Daoy (cell line): ENCODE measurements around the gene PRSS36. TPM values are rescaled to one million over a fixed set of nuclear protein-coding genes. Genes with fewer than 3 reads are reported as not detected.
"Not testable (repeated sequence)": the region's sequence is repeated elsewhere in the genome, so short reads cannot be mapped to it uniquely, and the experiment has no call there.

Experiments used
- DNase-seq: peaks from one replicate; pipeline ENCODE4 v3.0.0-alpha.2; 2015; ENCODE audit warnings: low read depth
- total RNA-seq: library from RNA; depleted of rRNA; stranded (reverse); fragments of >200 nt; shearing (Covaris generic); gene quantifications from 2 replicates; pipeline ENCODE4 v1.2.3, GENCODE V29; 2014

Gene PRSS36
- total RNA-seq, 1 experiment from 2014 or later, result 0.17 TPM

DNA sequence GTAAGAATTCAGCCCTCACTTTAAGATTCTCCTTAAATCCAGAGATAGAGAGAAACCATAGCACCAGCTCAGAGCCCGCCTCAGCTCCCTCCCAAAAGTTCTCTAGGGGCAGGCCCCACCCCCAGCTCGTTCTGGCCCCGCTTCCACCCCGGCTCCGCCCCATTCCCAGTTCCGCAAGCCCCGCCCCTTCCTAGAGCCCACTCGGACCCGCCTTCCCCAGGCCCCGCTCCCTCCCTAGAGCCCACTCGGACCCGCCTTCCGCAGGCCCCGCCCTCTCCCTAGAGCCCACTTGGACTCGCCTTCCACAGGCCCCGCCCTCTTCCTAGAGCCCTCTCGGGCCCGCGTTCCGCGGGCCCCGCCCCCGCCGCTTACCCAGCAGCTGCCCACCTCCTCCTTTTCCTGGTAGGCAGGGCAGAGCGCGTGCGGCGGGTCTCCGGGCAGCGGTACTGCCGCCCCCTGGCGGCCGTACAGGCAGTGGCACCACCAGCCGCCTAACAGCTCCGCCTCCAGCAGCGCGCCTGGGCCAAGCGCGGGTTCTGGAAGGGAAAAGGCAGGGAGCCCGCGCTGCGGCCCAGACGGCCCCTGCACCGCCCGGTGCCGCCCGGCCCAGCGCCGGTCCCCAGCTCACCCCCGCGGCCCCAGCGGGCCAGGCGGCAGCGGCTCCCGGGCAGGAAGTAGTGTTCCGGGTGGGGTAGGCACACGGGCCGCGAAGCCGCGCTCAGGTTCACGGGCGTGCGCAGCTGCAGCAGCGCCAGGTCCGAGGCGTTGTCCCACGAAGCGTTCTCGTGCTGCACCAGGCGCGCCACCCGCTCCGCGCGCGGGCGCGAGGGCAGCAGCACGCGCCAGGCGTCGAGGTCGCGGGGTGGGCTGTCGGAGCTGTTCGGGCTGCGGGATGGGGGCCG lies 7.5 kb downstream of the PRSS36 start:
- DNase-seq, result peak; percentile 98

DNA sequence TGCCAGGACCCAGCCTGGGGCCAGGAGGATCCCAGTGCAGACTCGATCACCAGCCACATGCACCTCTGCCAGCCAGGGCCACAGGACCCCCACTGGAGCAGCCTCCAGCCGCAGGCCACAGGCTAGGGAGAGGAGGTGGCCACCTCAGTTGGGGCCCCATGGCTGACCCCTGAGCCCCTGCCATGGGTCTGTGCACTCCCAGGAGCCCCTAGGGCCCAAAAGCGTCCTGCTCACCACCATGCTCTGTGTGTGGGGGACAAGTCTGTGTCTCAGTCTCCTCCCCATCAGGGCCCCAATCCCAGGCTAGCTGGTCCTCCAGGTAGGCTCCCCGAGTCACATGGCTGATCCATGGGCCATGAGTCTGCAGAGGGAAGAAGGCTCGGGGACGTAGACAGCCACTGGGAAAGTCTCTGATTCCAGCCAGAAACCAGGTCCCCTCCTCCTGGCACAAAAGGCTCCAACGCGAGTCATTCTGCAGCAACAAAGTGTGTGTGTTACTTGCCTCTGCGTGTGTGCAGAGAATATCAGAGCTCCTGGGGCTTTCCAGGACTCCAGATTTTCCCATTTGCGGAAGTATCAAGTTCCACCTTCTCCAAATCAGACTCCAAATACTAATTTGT lies 8.3 kb downstream of the PRSS36 start:
- no peak for DNase-seq

DNA sequence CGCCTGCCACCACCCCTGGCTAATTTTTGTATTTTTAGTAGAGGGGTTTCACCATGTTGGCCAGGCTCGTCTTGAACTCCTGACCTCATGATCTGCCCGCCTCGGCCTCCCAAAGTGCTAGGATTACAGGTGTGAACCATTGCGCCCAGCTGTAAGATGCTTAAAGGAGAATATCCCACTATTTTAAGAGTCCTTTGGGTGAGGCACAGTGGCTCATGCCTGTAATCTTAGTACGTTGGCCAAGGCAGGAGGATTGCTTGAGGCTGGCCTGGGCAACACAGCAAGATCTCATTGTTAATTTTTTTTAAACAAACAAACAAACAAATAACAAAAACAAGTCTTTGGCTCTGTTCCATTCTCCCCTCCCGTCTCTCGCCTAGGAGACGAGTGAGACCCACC lies 8.8 kb downstream of the PRSS36 start:
- DNase-seq, result not testable (repeated sequence)

DNA sequence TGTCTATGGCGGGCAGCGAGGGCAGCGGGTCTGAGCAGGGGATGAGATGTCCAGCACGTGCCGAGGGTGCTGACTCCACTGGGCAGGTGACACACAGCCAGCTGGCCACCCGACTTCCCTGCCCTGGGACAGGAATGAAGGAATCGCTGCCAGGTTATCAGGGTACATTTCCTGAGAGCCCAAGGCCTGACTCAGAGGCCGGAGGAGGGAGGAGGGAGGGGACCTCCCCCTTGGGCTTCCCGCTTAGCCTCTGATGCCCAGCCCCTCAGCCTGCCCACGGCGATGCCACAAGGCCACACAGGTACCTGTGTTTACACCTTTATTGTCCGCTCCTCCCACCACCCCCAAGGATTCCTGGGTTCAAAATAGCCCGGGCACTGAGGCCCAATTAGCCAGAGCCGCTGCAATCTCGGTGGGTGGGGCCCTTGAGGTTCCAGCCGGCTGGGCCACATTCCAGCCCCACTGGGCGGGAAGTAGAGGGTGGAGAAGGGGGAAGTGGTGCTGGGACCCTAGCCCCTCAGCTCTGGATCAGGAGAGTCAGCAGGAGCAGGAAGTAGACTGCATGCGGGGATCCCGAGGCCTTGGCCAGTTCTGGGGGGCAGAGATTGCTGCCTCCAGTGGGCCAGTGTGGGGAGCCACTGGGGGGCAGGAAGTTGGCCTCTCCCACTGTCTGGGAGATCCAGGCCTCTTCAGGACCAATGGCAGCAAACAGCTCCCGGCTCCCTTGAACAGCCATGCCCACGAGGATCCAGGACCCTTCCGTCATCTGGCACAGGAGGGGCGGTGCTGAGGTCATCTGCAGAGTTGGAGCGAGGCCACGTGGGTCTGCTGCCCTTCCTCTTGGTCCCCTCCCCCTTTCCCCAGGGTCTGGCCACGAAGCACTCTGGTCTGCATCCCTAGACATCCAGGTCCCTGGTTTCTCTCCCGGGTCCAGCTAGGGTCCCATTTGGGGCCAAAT lies 11.0 kb downstream of the PRSS36 start:
- DNase-seq, result peak; percentile 84

DNA sequence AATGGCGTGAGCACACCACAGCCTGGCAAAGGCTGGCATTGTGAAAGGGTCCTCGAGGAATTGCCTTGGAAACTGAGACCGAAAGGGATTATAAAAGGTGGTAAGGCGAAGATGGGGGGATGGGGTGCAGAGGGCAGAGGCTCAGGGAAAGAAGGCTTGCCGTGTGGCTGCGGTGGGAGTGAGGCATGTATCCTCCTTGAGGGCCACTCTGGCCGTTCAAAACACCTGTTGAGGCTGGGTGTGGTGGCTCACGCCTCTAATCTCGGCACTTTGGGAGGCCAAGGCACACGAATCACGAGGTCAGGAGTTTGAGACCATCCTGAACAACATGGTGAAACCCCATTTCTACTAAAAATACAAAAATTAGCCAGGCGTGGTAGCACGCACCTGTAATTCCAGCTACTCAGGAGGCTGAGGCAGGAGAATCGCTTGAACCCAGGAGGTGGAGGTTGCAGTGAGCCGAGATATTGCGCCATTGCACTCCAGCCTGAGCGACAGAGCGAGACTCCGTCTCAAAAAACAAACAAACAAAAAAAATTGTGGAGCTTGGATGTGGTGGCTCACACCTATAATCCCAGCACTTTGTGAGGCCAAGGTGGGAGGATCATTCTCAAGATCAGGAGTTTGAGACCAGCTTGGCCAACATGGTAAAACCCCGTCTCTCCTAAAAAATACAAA lies 12.9 kb downstream of the PRSS36 start:
- not testable (repeated sequence) for DNase-seq

GRCh38 chr16:31136287-31136662 lies 13.6 kb downstream of the PRSS36 start:
- DNase-seq, result no peak

GRCh38 chr16:31135535-31136286 lies 14.2 kb downstream of the PRSS36 start, which contains the start of gene PRSS8:
Gene PRSS8, minus strand, starts transcription at chr16:31135727. Its CDS starts 229 bp downstream, at chr16:31135498.
- DNase-seq, result no peak

- DNase-seq, result no peak
These were observed 15.0 kb downstream of the PRSS36 start for GRCh38 chr16:31134625-31135534.

- DNase-seq, result peak; percentile 19
These were observed 15.7 kb downstream of the PRSS36 start for GRCh38 chr16:31134091-31134571.

GRCh38 chr16:31133046-31133501 lies 16.8 kb downstream of the PRSS36 start:
- DNase-seq, result no peak

- no peak for DNase-seq
These were observed 17.4 kb downstream of the PRSS36 start for GRCh38 chr16:31132303-31132979.

DNA sequence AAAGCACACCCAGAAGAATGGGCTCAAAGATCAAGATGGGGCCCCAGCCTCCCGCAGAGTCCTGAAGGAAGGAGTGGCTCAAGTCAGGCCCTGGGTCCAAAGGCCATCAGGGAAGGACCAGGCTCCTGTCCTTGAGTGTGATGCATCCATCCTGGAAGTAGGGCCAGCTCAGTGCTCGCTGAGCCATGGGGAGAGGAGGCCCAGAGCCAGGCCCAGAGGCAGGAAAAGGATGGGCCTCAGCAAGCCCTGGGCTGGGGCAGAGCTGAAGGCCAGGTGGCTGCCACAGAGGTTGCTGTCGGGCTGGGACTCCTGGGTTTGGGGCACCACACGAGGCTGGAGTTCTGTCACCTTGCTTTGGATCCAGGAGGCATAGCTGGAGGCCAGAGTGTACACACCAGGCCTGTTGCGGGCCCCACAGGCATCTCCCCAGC lies 18.0 kb downstream of the PRSS36 start:
- DNase-seq, result no peak

DNA sequence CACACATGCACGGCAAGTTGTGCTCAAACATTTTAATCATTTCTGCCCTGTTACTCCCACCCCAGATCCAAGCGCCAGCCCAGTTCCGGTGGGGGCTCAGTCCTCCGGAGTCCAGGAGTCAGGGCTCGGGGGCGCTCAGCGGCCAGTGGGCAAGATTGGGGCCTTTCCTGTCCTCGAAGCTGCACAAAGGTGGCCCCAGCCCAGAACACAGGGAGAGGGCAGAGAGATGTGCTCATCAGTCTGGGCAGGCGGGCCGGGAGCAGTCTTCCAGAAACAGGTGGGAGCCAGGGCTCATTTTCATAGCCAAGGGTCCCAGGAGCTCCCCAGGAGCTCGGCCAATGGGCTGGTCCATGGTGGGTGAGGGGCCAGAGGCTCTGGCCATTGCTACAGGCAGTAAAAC lies 18.4 kb downstream of the PRSS36 start:
- no peak for DNase-seq

DNA sequence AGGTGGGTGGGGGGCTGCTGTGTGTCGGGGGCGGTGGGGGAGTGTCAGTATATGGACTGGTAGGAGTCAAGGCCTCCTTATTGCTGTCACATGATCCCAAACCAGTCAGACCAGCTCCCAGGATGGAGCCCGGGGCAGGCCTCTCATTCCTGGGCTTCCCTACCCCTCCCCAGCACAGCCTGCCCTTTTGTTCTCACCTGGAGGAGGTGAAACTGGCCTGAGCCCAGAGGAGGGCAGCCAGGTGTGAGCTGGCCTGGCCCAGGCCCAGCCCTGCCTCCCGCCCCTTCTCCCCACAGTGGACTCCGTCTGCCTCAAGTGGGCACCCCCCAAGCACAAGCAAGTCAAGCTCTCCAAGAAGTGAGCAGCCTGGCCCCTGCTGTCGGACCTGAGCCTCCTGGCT lies 19.0 kb downstream of the PRSS36 start:
- DNase-seq, result no peak

DNA sequence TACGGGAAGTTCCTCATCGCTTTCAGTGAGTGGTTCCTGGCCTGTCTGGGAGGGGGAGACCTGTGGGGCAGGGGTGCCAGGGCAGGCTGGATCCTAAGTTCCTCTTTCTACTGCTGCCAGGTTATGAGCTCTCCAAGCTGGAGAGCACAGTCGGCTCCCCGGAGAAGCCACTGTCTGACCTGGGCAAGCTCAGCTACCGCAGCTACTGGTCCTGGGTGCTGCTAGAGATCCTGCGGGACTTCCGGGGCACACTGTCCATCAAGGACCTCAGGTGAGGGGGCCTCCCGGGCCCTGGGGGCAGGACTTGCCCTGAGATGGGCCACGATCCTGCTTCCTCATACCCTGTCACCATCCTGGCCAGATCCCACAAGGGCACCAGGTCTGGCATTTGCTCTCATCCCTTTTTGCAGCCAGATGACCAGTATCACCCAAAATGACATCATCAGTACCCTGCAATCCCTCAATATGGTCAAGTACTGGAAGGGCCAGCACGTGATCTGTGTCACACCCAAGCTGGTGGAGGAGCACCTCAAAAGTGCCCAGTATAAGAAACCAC lies 19.5 kb downstream of the PRSS36 start:
- DNase-seq, result no peak

GRCh38 chr16:31129568-31130335 lies 20.1 kb downstream of the PRSS36 start:
- DNase-seq, result no peak
